GM21381 (cell line): ENCODE measurements around the gene AZGP1.
A peak's percentile ranks its signal among the peaks of the same experiment; 100 is the strongest.
"Not testable (repeated sequence)": the region's sequence is repeated elsewhere in the genome, so short reads cannot be mapped to it uniquely, and the experiment has no call there.

ENCODE experiments used
- ATAC-seq: cut with Tn5 transposase; IDR thresholded peaks from one replicate; pipeline ENCODE4 v1.9.1; 2021; ENCODE audit warnings: mild to moderate bottlenecking, moderate library complexity; ENCODE audit not compliant: unreplicated experiment

The AZGP1 gene

DNA sequence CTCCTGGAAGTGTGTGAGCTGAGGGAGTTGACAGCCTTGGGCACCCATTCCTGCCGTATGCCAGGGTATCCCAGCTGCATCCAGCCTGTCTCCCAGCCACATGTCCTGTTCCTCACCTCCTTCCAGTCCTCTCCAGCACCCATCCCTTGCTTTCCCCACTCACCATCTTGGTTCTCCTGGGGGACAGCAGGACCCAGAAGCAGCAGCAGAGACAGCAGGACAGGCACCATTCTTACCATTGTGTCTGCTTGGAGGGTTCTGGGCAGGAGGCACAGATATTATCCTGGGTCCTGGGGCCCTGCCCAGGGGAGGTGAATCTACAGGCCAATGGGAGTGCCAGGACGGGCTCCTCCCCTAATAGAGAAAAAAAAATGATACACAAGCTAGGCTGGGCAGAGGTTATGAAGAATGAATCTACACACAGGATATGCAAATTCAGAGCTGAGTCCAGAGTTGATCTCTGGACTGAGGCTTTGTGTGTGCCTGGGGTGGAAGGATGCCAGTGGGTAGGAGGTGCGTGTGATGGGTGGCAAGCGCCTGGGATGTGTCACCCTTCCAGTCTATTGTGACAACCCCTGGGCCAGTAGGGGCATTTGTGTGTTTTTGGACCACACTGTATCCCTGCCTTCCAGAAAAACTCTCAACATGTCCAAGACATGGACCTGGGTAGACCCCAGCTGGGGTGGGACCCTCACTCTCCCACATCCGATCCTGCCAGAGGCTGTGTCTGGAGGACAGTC lies at the start of gene AZGP1:
Gene AZGP1 (minus strand): TSS at position 250 of the 740 bp plus-strand sequence. CDS start 11 bp downstream, at position 239.
- no peak for ATAC-seq

- ATAC-seq: no peak
Measured at GRCh38 chr7:100024020-100024619, 48.3 kb upstream of the AZGP1 start.

DNA sequence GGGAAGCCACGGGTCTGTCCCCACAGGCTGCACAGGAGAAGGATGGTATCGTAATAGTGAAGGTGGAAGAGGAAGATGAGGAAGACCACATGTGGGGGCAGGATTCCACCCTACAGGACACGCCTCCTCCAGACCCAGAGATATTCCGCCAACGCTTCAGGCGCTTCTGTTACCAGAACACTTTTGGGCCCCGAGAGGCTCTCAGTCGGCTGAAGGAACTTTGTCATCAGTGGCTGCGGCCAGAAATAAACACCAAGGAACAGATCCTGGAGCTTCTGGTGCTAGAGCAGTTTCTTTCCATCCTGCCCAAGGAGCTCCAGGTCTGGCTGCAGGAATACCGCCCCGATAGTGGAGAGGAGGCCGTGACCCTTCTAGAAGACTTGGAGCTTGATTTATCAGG lies 47.7 kb upstream of the AZGP1 start:
- ATAC-seq: no peak

DNA sequence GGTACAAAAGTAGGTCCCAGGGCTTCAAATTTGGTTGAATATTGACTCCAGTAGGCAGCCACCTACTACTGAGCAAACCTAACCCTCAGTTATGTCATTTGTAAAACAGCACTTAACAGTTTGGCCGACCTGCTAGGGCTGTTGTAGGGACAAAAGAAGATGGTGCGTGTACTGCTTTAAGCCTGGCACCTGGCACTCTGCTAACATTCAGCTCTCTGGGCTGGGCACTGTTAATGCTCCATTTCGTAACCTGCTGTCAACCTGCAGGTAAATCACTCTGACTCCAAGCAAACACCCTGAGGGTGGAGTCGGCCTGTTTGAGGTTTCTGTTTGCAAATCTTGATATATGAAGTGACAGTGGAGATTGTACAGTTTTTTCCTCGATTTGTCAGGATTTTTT lies 46.8 kb upstream of the AZGP1 start:
- ATAC-seq: no peak

DNA sequence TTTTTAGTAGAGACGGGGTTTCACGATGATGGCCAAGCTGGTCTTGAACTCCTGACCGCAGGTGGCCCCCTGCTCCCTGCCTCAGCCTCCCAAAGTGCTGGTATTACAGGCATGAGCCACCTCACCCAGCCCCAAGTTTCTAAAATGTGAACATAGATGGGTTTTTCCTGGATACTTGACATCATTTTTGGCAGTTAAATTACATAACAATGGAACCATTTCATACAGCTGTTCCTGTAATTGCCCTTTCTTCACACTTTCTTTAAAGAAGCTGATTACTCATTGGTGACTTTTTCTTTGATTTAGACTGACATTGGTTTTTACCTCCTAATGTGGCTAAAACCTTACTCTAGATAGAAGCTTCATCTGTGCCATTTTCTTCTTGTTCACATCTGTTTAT lies 45.5 kb upstream of the AZGP1 start:
- ATAC-seq: no peak

- ATAC-seq: no peak
Measured at GRCh38 chr7:100019908-100020307, 44.1 kb upstream of the AZGP1 start.

- no peak for ATAC-seq
Measured at GRCh38 chr7:100017875-100018274, 42.0 kb upstream of the AZGP1 start.

GRCh38 chr7:100017300-100017699 lies 41.5 kb upstream of the AZGP1 start:
- no peak for ATAC-seq

GRCh38 chr7:100016215-100016901 lies 40.5 kb upstream of the AZGP1 start:
- ATAC-seq: no peak

- ATAC-seq: peak; percentile 97
Measured at GRCh38 chr7:100015232-100016214, 39.7 kb upstream of the AZGP1 start, which contains the start of gene ZKSCAN1. TSS of gene ZKSCAN1 (plus strand) at chr7:100015596. CDS start at chr7:100023507, 7,911 bp downstream.

- no peak for ATAC-seq
Measured at GRCh38 chr7:100013328-100013676, 37.5 kb upstream of the AZGP1 start.

- not testable (repeated sequence) for ATAC-seq
Measured at GRCh38 chr7:100012385-100013327, 36.8 kb upstream of the AZGP1 start.

- no peak for ATAC-seq
Measured at GRCh38 chr7:100011516-100011915, 35.7 kb upstream of the AZGP1 start.

DNA sequence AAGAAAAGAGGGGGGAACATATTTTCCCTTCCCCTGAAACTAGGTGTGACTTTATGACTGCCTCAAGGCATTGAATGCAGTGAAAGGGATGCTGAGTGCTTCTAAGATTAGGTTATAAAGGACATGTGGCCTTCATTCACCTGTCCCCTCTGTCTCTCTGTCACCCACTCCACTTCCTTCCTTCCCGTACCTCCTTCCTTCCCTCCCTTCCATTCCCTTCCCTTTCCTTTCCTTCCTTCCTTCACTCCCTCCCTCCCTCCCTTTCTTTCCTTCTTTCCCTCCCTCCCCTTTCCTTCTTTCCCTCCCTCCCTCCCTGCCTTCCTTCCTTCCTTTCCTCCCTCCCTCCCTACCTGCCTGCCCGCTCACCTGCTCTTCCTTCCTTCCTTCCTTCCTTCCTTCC lies 35.1 kb upstream of the AZGP1 start:
- no peak for ATAC-seq

DNA sequence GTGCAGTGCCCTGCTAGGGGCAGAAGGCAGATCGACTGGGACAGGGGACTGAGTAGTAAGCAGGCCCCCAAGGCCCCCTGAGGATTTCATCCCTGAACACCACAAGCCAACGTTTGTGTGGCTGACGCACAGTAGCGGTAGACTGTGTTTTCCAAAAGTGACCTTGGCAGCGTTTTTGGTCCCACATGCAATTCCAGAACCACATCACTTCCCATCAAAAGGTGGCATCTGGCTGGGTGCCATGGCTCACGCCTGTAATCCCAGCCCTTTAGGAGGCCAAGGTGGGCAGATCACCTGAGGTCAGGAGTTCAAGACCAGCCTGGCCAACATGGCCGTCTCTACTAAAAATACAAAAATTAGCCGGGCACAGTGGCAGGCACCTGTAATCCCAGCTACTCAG lies 34.1 kb upstream of the AZGP1 start:
- not testable (repeated sequence) for ATAC-seq

DNA sequence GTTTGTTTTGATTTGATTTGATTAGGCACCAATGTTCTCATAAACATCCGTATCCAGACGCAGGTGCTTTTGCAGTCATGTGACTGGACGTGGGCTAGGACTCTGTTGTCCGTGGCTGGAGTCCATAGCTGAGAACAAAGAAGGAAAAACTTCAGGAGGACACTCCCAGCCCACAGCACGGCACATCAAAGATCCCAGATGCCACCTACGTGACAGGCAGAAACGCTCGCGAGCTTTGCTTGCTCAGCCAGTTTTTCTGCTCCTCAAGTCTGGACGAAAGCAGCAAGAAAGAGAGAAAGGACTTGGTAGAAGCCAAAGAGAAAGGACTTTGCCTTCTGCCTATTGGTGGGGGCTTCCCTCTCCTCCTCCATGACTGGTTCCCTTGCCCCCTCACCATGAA lies 32.7 kb upstream of the AZGP1 start:
- ATAC-seq: no peak

DNA sequence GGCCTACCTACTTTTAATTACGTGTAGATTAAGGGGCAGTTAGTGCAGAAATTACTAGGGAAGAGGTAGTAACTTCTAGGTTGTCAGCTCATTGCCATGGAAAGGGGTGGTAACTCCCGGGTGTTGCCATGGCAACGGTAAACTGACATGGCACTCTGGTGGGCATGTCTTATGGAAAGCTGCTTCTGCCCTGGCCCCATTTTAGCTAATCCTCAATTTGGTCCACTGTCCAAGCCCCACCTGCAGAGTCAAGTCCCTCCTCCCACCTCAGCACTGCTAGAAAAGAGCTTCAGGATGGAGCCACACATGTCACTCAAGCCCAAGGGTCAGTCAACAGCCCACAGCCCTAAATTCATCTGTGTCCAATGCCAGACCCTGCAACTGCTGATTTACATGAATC lies 32.1 kb upstream of the AZGP1 start:
- ATAC-seq: no peak

DNA sequence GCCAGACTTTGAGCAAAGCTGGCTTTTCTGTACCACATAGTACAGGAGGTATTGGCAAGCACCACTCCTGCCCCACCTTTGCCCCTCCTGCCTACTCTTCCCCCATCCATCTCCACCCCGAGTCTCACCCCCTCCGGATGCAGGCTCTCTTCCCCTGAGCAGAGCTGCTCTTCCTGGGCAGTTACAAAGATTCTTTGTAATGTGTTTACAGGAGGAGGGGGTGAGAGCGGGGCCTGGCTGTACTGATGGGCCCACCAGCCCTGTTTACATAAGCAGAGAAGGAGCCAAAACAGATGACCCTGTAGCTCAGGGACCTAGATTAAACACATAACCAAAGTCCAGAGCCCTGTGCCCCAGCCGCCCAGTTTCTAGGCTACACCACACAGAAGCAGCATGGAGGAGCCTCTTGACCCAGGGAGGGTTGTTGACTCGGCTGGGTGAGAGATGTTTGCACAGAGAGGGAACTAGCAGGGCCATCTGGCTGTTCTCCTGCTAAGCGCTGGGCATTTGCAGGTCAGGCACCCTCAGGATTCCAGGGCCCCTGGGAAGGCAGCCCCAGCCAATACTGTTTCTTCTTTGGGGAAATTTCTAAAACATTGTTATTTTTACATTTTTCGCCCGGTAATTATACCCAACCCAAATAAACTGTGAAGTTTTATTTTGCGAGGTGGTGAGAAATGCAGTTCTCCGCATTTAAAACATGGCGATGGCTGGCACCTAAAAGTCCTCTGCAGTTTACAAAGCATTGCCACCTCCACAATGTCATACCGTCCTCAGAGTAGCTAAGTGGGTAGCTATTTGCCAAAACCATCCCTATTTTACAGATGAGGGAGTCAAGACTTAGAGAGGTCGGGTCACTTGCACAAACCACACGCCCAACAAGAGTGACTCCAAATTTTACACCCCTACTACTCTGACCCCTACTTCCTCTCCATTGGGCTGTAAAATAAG lies 28.2 kb upstream of the AZGP1 start:
- no peak for ATAC-seq

DNA sequence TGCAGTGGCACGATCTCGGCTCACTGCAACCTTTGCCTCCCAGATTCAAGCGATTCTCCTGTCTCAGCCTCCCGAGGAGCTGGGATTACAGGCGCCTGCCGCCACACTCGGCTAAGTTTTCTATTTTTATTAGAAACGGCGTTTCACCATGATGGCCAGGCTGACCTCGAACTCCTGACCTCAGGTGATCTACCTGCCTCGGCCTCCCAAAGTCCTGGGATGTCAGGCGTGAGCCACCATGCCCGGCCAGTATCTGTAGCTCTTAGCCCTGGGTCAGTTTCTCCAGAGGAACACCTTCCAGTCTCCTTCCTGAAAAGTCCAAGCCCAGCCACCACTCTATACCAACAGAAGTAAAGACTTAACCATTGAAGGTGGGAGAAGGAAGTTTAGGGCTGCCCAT lies 24.4 kb upstream of the AZGP1 start:
- no peak for ATAC-seq
